WERI-Rb-1 (cell line): Measurements from ENCODE around the gene APOBEC3H.
"Not testable (repeated sequence)": the region's sequence is repeated elsewhere in the genome, so short reads cannot be mapped to it uniquely, and the experiment has no call there.

Experiments
- DNase-seq: peaks from one replicate; pipeline ENCODE4 v3.0.0-alpha.2; 2020
- H3K27ac ChIP-seq: fragments of 250-450 bp; sonication (Bioruptor Pico); 2 replicates; pipeline ENCODE4 v1.5.1; 2020; ENCODE audit warnings: mild to moderate bottlenecking, moderate library complexity
- H3K27me3 ChIP-seq: fragments of 250-450 bp; sonication (Bioruptor Pico); 2 replicates; pipeline ENCODE4 v1.5.1; 2021; ENCODE audit warnings: mild to moderate bottlenecking, low read depth, moderate library complexity; ENCODE audit not compliant: insufficient read depth, severe bottlenecking
- H3K36me3 ChIP-seq: fragments of 250-450 bp; sonication (Bioruptor Pico); 2 replicates; pipeline ENCODE4 v1.5.1; 2020; ENCODE audit warnings: mild to moderate bottlenecking, moderate library complexity
- H3K4me3 ChIP-seq: 2 replicates; pipeline ENCODE4 v1.5.1; 2011; ENCODE audit warnings: low read depth, mild to moderate bottlenecking, control low read depth, low read length
- H3K9me3 ChIP-seq: fragments of 250-450 bp; sonication (Bioruptor Pico); 2 replicates; pipeline ENCODE4 v1.5.1; 2021; ENCODE audit warnings: mild to moderate bottlenecking, moderate library complexity; ENCODE audit not compliant: severe bottlenecking
- CTCF ChIP-seq: IDR thresholded peaks from 2 replicates; pipeline ENCODE4 v1.5.1; 2011; ENCODE audit warnings: low read depth, mild to moderate bottlenecking, control low read depth, inconsistent platforms, low read length

APOBEC3H gene

GRCh38 chr22:39078329-39078728 lies 18.7 kb upstream of the APOBEC3H start:
- Histone ChIP-seq H3K36me3 (no peaks in the 10 kb centered on the region), H3K9me3 (no peaks in the 10 kb centered on the region), H3K4me3 (no peak overlapping the region), H3K27me3 (no peaks in the 10 kb centered on the region), H3K27ac (no peak overlapping the region)
- TF ChIP-seq CTCF, result no peak
- no peak for DNase-seq

- DNase-seq, H3K27ac ChIP-seq, H3K36me3 ChIP-seq, H3K4me3 ChIP-seq, H3K27me3 ChIP-seq, H3K9me3 ChIP-seq: not testable (repeated sequence)
Measured at GRCh38 chr22:39079054-39079637, 17.9 kb upstream of the APOBEC3H start.

- Histone ChIP-seq H3K27ac (no peak overlapping the region), H3K9me3 (no peaks in the 10 kb centered on the region), H3K4me3 (no peak overlapping the region), H3K27me3 (no peaks in the 10 kb centered on the region), H3K36me3 (no peaks in the 10 kb centered on the region)
- no peak for DNase-seq
- no peak for TF ChIP-seq CTCF
Measured at GRCh38 chr22:39080052-39080762, 16.8 kb upstream of the APOBEC3H start.

GRCh38 chr22:39081016-39081415 lies 16.0 kb upstream of the APOBEC3H start:
- Histone ChIP-seq H3K36me3 (no peaks in the 10 kb centered on the region), H3K27ac (no peak overlapping the region), H3K27me3 (no peaks in the 10 kb centered on the region), H3K9me3 (no peaks in the 10 kb centered on the region), H3K4me3 (no peak overlapping the region)
- TF ChIP-seq CTCF, result no peak
- no peak for DNase-seq

- H3K27me3 ChIP-seq, result no peaks in the 10 kb centered on the region
- DNase-seq, result no peak
- TF ChIP-seq CTCF, result no peak
- H3K36me3 ChIP-seq, result no peaks in the 10 kb centered on the region
- no peak overlapping the region for H3K4me3 ChIP-seq
- H3K9me3 ChIP-seq, result no peaks in the 10 kb centered on the region
- H3K27ac ChIP-seq, result no peak overlapping the region
Measured at GRCh38 chr22:39081598-39081997, 15.4 kb upstream of the APOBEC3H start.

GRCh38 chr22:39083212-39084165 lies 13.6 kb upstream of the APOBEC3H start:
- no peak for TF ChIP-seq CTCF
- Histone ChIP-seq H3K27ac (no peak overlapping the region), H3K4me3 (no peak overlapping the region), H3K9me3 (no peaks in the 10 kb centered on the region), H3K27me3 (no peaks in the 10 kb centered on the region), H3K36me3 (no peaks in the 10 kb centered on the region)
- no peak for DNase-seq
